OCI-LY3 (cell line): ENCODE measurements around the gene ST7.

Experiments used
- H2AFZ ChIP-seq: fragments of 200-600, 300-600 bp; shearing (Covaris generic); 2 replicates; pipeline ENCODE4 v1.6.0; 2014; ENCODE audit warnings: antibody characterized with exemption, low read depth, low read length
- H3K27ac ChIP-seq: fragments of 200-600, 300-600 bp; sonication (generic); 2 replicates; pipeline ENCODE4 v1.5.1; 2014; ENCODE audit warnings: mild to moderate bottlenecking, low read length, moderate library complexity, mixed read lengths
- H3K27me3 ChIP-seq: fragments of 200-600, 300-600 bp; sonication (generic); 2 replicates; pipeline ENCODE4 v1.6.1; 2014; ENCODE audit warnings: low read depth, low read length, mixed read lengths
- H3K36me3 ChIP-seq: fragments of 200-600, 300-600 bp; sonication (generic); replicated peaks from 2 replicates; pipeline ENCODE3; 2014; ENCODE audit warnings: low read depth, low read length, mixed read lengths
- H3K4me1 ChIP-seq: fragments of 300-600, 200-600 bp; sonication (generic); 2 replicates; pipeline ENCODE4 v1.6.1; 2014; ENCODE audit warnings: low read length, mixed read lengths
- H3K4me2 ChIP-seq: fragments of 200-600, 300-600 bp; sonication (generic); 2 replicates; pipeline ENCODE4 v1.6.1; 2014; ENCODE audit warnings: low read length, mixed read lengths
- H3K4me3 ChIP-seq: fragments of 300-600, 200-600 bp; sonication (generic); 2 replicates; pipeline ENCODE4 v1.5.1; 2014; ENCODE audit warnings: antibody characterized with exemption, mild to moderate bottlenecking, low read length, moderate library complexity
- H3K79me2 ChIP-seq: fragments of 300-600, 200-600 bp; shearing (Covaris generic); 2 replicates; pipeline ENCODE4 v1.6.1; 2014; ENCODE audit warnings: mild to moderate bottlenecking, low read length, mixed read lengths
- H3K9ac ChIP-seq: fragments of 300-600, 200-600 bp; shearing (Covaris generic); 2 replicates; pipeline ENCODE4 v1.6.0; 2014; ENCODE audit warnings: mild to moderate bottlenecking, low read length, moderate library complexity
- H3K9me3 ChIP-seq: fragments of 200-600, 300-600 bp; shearing (Covaris generic); 2 replicates; pipeline ENCODE4 v1.6.1; 2014; ENCODE audit warnings: low read length, mixed read lengths; ENCODE audit not compliant: insufficient read depth
- H4K20me1 ChIP-seq: fragments of 200-600, 300-600 bp; sonication (generic); 2 replicates; pipeline ENCODE4 v1.6.1; 2016; ENCODE audit warnings: low read length, mixed read lengths; ENCODE audit not compliant: insufficient read depth
- CTCF ChIP-seq: fragments of 200-600, 300-600 bp; sonication (generic); IDR thresholded peaks from 2 replicates; pipeline ENCODE4 v1.5.1; 2014; ENCODE audit warnings: antibody characterized with exemption, low read length, low read depth
- EZH2phosphoT487 ChIP-seq: fragments of 200-600 bp; shearing (Covaris generic); IDR thresholded peaks from 2 replicates; pipeline ENCODE4 v1.6.1; 2018; ENCODE audit warnings: antibody characterized with exemption, mixed run types, low read depth

ST7 gene

GRCh38 chr7:117018713-117019112 is 65.4 kb downstream of the ST7 start:
- Histone ChIP-seq H3K9me3 (no peaks in the 10 kb centered on the region), H4K20me1 (peaks cover 61% of the 10 kb centered on the region), H3K36me3 (peaks cover 37% of the 10 kb centered on the region), H3K4me1 (peaks cover 55% of the 10 kb centered on the region), H3K79me2 (peaks cover 100% of the 10 kb centered on the region), H3K27me3 (no peaks in the 10 kb centered on the region), H3K4me2 (no peak overlapping the region), H3K4me3 (no peak overlapping the region), H3K9ac (no peak overlapping the region), H3K27ac (no peak overlapping the region), H2AFZ (no peak overlapping the region)
- no peak for TF ChIP-seq EZH2phosphoT487
- TF ChIP-seq CTCF = no peak

- H3K4me1 ChIP-seq = peaks cover 49% of the 10 kb centered on the region
- no peak overlapping the region for H3K9ac ChIP-seq
- H3K27me3 ChIP-seq = no peaks in the 10 kb centered on the region
- H3K4me3 ChIP-seq = peak overlapping the region; percentile 28
- peaks cover 99% of the 10 kb centered on the region for H3K79me2 ChIP-seq
- H2AFZ ChIP-seq = no peak overlapping the region
- H3K27ac ChIP-seq = no peak overlapping the region
- TF ChIP-seq EZH2phosphoT487 (no peak), CTCF (no peak)
- H4K20me1 ChIP-seq = peaks cover 63% of the 10 kb centered on the region
- peaks cover 37% of the 10 kb centered on the region for H3K36me3 ChIP-seq
- H3K4me2 ChIP-seq = peak overlapping the region; percentile 41
- no peaks in the 10 kb centered on the region for H3K9me3 ChIP-seq
Observed at GRCh38 chr7:117019287-117019686, 66.0 kb downstream of the ST7 start.

- Histone ChIP-seq H3K9ac (no peak overlapping the region), H3K27me3 (no peaks in the 10 kb centered on the region), H2AFZ (no peak overlapping the region), H3K4me1 (peaks cover 47% of the 10 kb centered on the region), H3K79me2 (peaks cover 99% of the 10 kb centered on the region), H4K20me1 (peaks cover 70% of the 10 kb centered on the region), H3K9me3 (no peaks in the 10 kb centered on the region), H3K36me3 (peaks cover 37% of the 10 kb centered on the region), H3K4me3 (peak overlapping the region; percentile 28), H3K27ac (no peak overlapping the region), H3K4me2 (peak overlapping the region; percentile 41)
- no peak for TF ChIP-seq EZH2phosphoT487
- TF ChIP-seq CTCF = no peak
Observed at GRCh38 chr7:117019786-117020590, 66.7 kb downstream of the ST7 start.

- TF ChIP-seq EZH2phosphoT487 = no peak
- TF ChIP-seq CTCF = no peak
- H3K27me3 ChIP-seq = no peaks in the 10 kb centered on the region
- 0 out of 2 replicates have a peak overlapping the region, but pooled peaks have one; percentile 28 for H3K4me3 ChIP-seq
- peak overlapping the region; percentile 41 for H3K4me2 ChIP-seq
- H3K4me1 ChIP-seq = peaks cover 47% of the 10 kb centered on the region
- H3K79me2 ChIP-seq = peaks cover 99% of the 10 kb centered on the region
- H3K9me3 ChIP-seq = no peaks in the 10 kb centered on the region
- peaks cover 37% of the 10 kb centered on the region for H3K36me3 ChIP-seq
- no peak overlapping the region for H3K9ac ChIP-seq
- no peak overlapping the region for H3K27ac ChIP-seq
- H4K20me1 ChIP-seq = peaks cover 76% of the 10 kb centered on the region
- no peak overlapping the region for H2AFZ ChIP-seq
Observed at GRCh38 chr7:117020591-117020973, 67.3 kb downstream of the ST7 start.
